H1 (cell line): ENCODE results near the gene GALNT17. TPM values are rescaled to one million over a fixed set of nuclear protein-coding genes. Genes with fewer than 3 reads are reported as not detected.

ENCODE experiments used
- CTCF ChIA-PET: fragments of 300-600 bp; sonication (Branson Sonifier 250); formaldehyde crosslinking; loops from one replicate; lab custom pipeline; 2021; ENCODE audit not compliant: partially characterized antibody; lab: Charles Lee
- POLR2A ChIA-PET: fragments of 300-600 bp; sonication (Branson Sonifier 250); formaldehyde crosslinking; loops from one replicate; lab custom pipeline; 2021; ENCODE audit warnings: inconsistent platforms; ENCODE audit not compliant: partially characterized antibody; lab: Charles Lee
- DNase-seq, 2 experiments: peaks; one replicate each; pipeline versions ENCODE4 v3.0.0 to v3.0.0-alpha.2; 2010 to 2022; ENCODE audit warnings: low spot score in 2 of 2, low read depth in 1 of 2, mixed read lengths in 1 of 2
- FAIRE-seq: peaks from 2 replicates; lab custom pipeline; 2011; peaks lifted over from hg19 to GRCh38; lab: Jason Lieb, UNC
- H2AFZ ChIP-seq: 2 replicates; pipeline ENCODE4 v1.8.1; 2012; ENCODE audit warnings: low read length, inconsistent platforms
- H2AK5ac ChIP-seq: 2 replicates; pipeline ENCODE4 v1.6.1; 2013; ENCODE audit warnings: low read depth, low read length
- H2BK120ac ChIP-seq: replicated peaks from 2 replicates; pipeline ENCODE3; 2013; ENCODE audit warnings: low read depth, low read length, inconsistent platforms
- H2BK12ac ChIP-seq: 2 replicates; pipeline ENCODE4 v1.6.1; 2013; ENCODE audit warnings: low read depth, low read length
- H2BK15ac ChIP-seq: 2 replicates; pipeline ENCODE4 v1.6.1; 2013; ENCODE audit warnings: low read length
- H2BK20ac ChIP-seq: 2 replicates; pipeline ENCODE4 v1.6.1; 2013; ENCODE audit warnings: low read length
- H2BK5ac ChIP-seq: 2 replicates; pipeline ENCODE4 v1.6.1; 2013; ENCODE audit warnings: low read depth, low read length
- H3K14ac ChIP-seq: 2 replicates; pipeline ENCODE4 v1.6.1; 2013; ENCODE audit warnings: inconsistent platforms; ENCODE audit not compliant: insufficient read length
- H3K18ac ChIP-seq: 2 replicates; pipeline ENCODE4 v1.6.1; 2013; ENCODE audit warnings: low read length; ENCODE audit errors: extremely low read depth
- H3K23ac ChIP-seq: 2 replicates; pipeline ENCODE4 v1.6.1; 2013; ENCODE audit warnings: inconsistent platforms; ENCODE audit not compliant: insufficient read length
- H3K23me2 ChIP-seq: 2 replicates; pipeline ENCODE4 v1.6.1; 2013; ENCODE audit warnings: low read depth, low read length
- H3K27ac ChIP-seq: 2 replicates; pipeline ENCODE4 v1.6.1; 2011; ENCODE audit warnings: low read depth, low read length, inconsistent platforms
- H3K27me3 ChIP-seq, 4 experiments: replicated peaks in 1 of 4; 1 replicate in 1 of 4; 2 replicates in 3 of 4; pipeline versions ENCODE4 v1.6.1 to v1.8.1; 2011 to 2013; ENCODE audit warnings: low read length in 3 of 4, mild to moderate bottlenecking in 3 of 4, inconsistent platforms in 2 of 4, mixed read lengths in 2 of 4, moderate library complexity in 1 of 4; ENCODE audit not compliant: control insufficient read depth in 3 of 4, insufficient read depth in 3 of 4; ENCODE audit errors: extremely low read depth in 1 of 4
- H3K36me3 ChIP-seq, 4 experiments: 2 replicates each; pipeline versions ENCODE4 v1.6.1 to v1.8.1; 2011 to 2013; ENCODE audit warnings: mild to moderate bottlenecking in 4 of 4, low read length in 3 of 4, moderate library complexity in 2 of 4, control low read depth in 1 of 4, inconsistent platforms in 1 of 4; ENCODE audit not compliant: insufficient read depth in 4 of 4, control insufficient read depth in 2 of 4
- H3K4ac ChIP-seq: replicated peaks from 2 replicates; pipeline ENCODE3; 2013; ENCODE audit warnings: low read length, low read depth, mixed read lengths, inconsistent platforms; ENCODE audit not compliant: insufficient read length
- H3K4me1 ChIP-seq, 4 experiments: replicated peaks in 1 of 4; 1 replicate in 1 of 4; 2 replicates in 3 of 4; pipeline versions ENCODE4 v1.6.1 to v1.8.1; 2011 to 2013; ENCODE audit warnings: low read length in 3 of 4, inconsistent platforms in 2 of 4, mixed read lengths in 1 of 4; ENCODE audit not compliant: insufficient read depth in 4 of 4, control insufficient read depth in 3 of 4
- H3K4me2 ChIP-seq, 2 experiments: 2 replicates each; pipeline versions ENCODE4 v1.6.1 to v1.8.1; 2011 to 2013; ENCODE audit warnings: low read depth in 2 of 2, low read length in 2 of 2, control low read depth in 1 of 2, inconsistent platforms in 1 of 2, mild to moderate bottlenecking in 1 of 2; ENCODE audit not compliant: insufficient read depth in 1 of 2
- H3K4me3 ChIP-seq, 4 experiments: fragments of 200-600, 300-600 bp in 1 of 4; sonication (generic), shearing (Covaris generic), sonication (Bioruptor Twin) in 1 of 4; 2 replicates each; pipeline versions ENCODE4 v1.5.1 to v1.8.1; 2011 to 2016; ENCODE audit warnings: low read length in 4 of 4, low read depth in 3 of 4, control low read depth in 2 of 4, inconsistent platforms in 2 of 4, mild to moderate bottlenecking in 2 of 4, mixed read lengths in 1 of 4, moderate library complexity in 1 of 4; ENCODE audit not compliant: insufficient read depth in 2 of 4; ENCODE audit errors: extremely low read depth in 1 of 4
- H3K56ac ChIP-seq: replicated peaks from 2 replicates; pipeline ENCODE3; 2013; ENCODE audit warnings: low read depth, mild to moderate bottlenecking, mixed read lengths, low read length, inconsistent platforms; ENCODE audit not compliant: insufficient read length
- H3K79me1 ChIP-seq: 2 replicates; pipeline ENCODE4 v1.6.1; 2013; ENCODE audit warnings: low read depth, low read length, control low read depth
- H3K79me2 ChIP-seq, 2 experiments: 2 replicates each; pipeline versions ENCODE4 v1.6.1 to v1.8.1; 2012 to 2013; ENCODE audit warnings: low read length in 2 of 2, mild to moderate bottlenecking in 2 of 2, inconsistent platforms in 1 of 2; ENCODE audit not compliant: insufficient read depth in 2 of 2, control insufficient read depth in 1 of 2
- H3K9ac ChIP-seq, 4 experiments: replicated peaks in 1 of 4; 1 replicate in 1 of 4; 2 replicates in 3 of 4; pipeline versions ENCODE4 v1.6.1 to v1.8.1; 2011 to 2013; ENCODE audit warnings: low read depth in 3 of 4, low read length in 3 of 4, control low read depth in 2 of 4, mild to moderate bottlenecking in 2 of 4, moderate library complexity in 2 of 4, inconsistent platforms in 1 of 4; ENCODE audit errors: extremely low read depth in 1 of 4
- H3K9me3 ChIP-seq, 2 experiments: 2 replicates each; pipeline versions ENCODE4 v1.6.1 to v1.8.1; 2012 to 2013; ENCODE audit warnings: mild to moderate bottlenecking in 2 of 2, moderate library complexity in 2 of 2, control low read depth in 1 of 2, inconsistent platforms in 1 of 2, low read depth in 1 of 2, low read length in 1 of 2, mixed read lengths in 1 of 2; ENCODE audit not compliant: insufficient read depth in 2 of 2
- H4K20me1 ChIP-seq, 2 experiments: replicated peaks in 1 of 2; 2 replicates each; pipeline versions ENCODE3 to v1.8.1; 2011 to 2013; ENCODE audit warnings: inconsistent platforms in 2 of 2, low read length in 2 of 2, mild to moderate bottlenecking in 1 of 2; ENCODE audit not compliant: insufficient read depth in 2 of 2, control insufficient read depth in 1 of 2
- H4K5ac ChIP-seq: 2 replicates; pipeline ENCODE4 v1.6.1; 2013; ENCODE audit warnings: low read length, low read depth, mixed read lengths, inconsistent platforms; ENCODE audit not compliant: insufficient read length
- H4K8ac ChIP-seq: 2 replicates; pipeline ENCODE4 v1.8.0; 2013; ENCODE audit warnings: mild to moderate bottlenecking, moderate library complexity, low read length, inconsistent platforms; ENCODE audit not compliant: insufficient read depth; ENCODE audit errors: extremely low read depth
- H4K91ac ChIP-seq: replicated peaks from 2 replicates; pipeline ENCODE3; 2013; ENCODE audit warnings: low read length, mixed read lengths, inconsistent platforms; ENCODE audit not compliant: insufficient read length
- KDM4A ChIP-seq: IDR thresholded peaks from one replicate; pipeline ENCODE4 v1.7.1; 2012; ENCODE audit warnings: low read depth, mild to moderate bottlenecking, moderate library complexity, low read length, inconsistent platforms; ENCODE audit not compliant: severe bottlenecking
- SIX5 ChIP-seq: IDR thresholded peaks from 2 replicates; pipeline ENCODE4 v1.6.1; 2011; ENCODE audit warnings: mild to moderate bottlenecking, low read depth, low read length
- WGBS, 2 experiments: shearing (Covaris generic) in 1 of 2; methylation state at CpG; one replicate each; pipeline versions ENCODE4 v1.1.6 to v1.1.7; 2013 to 2015; ENCODE audit warnings: low lambda C conversion rate in 2 of 2, mixed read lengths in 2 of 2, inconsistent platforms in 1 of 2, low coverage in 1 of 2, missing lambda C conversion rate in 1 of 2; ENCODE audit not compliant: insufficient replicate concordance in 2 of 2, insufficient coverage in 1 of 2, insufficient read length in 1 of 2; ENCODE audit errors: extremely low coverage in 1 of 2, missing lambda C conversion rate in 1 of 2; 5-methylcytosine and 5-hydroxymethylcytosine counted together
- polyA plus RNA-seq, 7 experiments: library from polyadenylated mRNA; depleted of rRNA in 3 of 7; stranded (reverse) in 5 of 7; unstranded in 2 of 7; fragments of >200 nt in 5 of 7; fragments of 200-250 nt in 2 of 7; gene quantifications; 1 replicate in 5 of 7; 2 replicates in 1 of 7; 4 replicates in 1 of 7; pipeline versions ENCODE4 v1.2.1 to v1.2.3, GENCODE V29; 2011 to 2013; ENCODE audit warnings: missing spikeins in 2 of 7, mixed read lengths in 2 of 7
- total RNA-seq: library from RNA; stranded (reverse); fragmentation: NEBNext Ultra II Directional; extraction: Animal tissue kit (Norgen Biotek cat#: 25700); gene quantifications from 2 replicates; pipeline ENCODE4 v1.2.1, GENCODE V29; 2021
- TF ChIP-seq, protein P1 (sequence below): IDR thresholded peaks from 2 replicates; pipeline ENCODE4 v1.6.1; 2011; ENCODE audit warnings: low read depth, mild to moderate bottlenecking, low read length; ENCODE audit not compliant: insufficient read depth

The GALNT17 gene
- total and polyA plus RNA-seq, 2 of the 8 experiments (the other 6 are each of a cell fraction or from before 2014, with no cell fraction given), result 37.7 to 47.0 TPM

DNA sequence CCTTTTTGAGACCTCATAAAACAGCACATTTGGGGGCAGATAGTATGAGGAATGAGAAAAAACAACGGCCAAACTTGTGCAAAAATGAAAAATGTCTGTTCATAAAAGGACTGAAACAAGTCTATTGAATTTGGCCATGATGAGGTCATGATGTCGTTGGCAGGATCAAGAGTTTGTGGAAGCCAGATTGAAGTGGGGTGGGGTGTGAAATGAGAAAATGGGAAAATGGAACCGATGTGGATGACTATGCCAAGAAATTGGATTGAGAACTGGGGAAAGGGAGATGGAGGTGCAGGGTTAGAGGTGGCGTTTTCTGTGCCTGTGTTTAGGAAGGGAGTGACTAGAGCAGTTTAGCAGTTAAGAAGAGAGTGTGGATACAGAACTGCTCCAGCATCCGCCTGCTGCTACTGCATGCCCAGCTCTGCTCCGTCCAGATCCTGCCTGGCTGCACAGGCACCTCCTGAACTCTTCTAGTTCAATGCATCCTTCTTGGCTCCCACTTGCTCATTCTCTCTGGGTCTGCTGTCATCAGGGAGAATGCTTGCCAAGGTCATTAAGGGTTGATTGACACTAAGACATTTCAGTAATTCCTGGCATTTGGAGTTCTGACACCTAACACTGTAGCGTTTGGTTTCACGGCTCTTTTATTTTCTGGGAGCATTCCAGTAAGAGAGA, 111.9 kb downstream of the GALNT17 start:
- H3K4me3 ChIP-seq, result no peak overlapping the region
- no peak overlapping the region for H2BK120ac ChIP-seq
- no peak overlapping the region for H4K8ac ChIP-seq
- peaks cover 2% of the 10 kb centered on the region; the same call in 1 of the 2 replicates for H3K79me1 ChIP-seq
- H4K5ac ChIP-seq, result no peak overlapping the region
- H3K23ac ChIP-seq, result no peak overlapping the region
- H2BK5ac ChIP-seq, result no peak overlapping the region
- ChIA-PET POLR2A (no interaction called here), CTCF (no interaction called here)
- H3K79me2 ChIP-seq, result peaks cover 4 to 91% of the 10 kb centered on the region in 2 experiments; a peak in 3 of 4 replicates
- H2BK20ac ChIP-seq, result no peak overlapping the region
- no peak overlapping the region for H4K91ac ChIP-seq
- H3K27ac ChIP-seq, result no peak overlapping the region
- H2BK12ac ChIP-seq, result no peak overlapping the region
- H3K14ac ChIP-seq, result no peak overlapping the region
- WGBS, 2 experiments, result 83% methylated on average over 8 of the region's 8 CpGs; no CpG with 5 or more reads in 1 of the 2 experiments
- H3K27me3 ChIP-seq, result no peaks in the 10 kb centered on the region
- FAIRE-seq (no peak), DNase-seq (no peak)
- no peak overlapping the region for H2AK5ac ChIP-seq
- no peak overlapping the region for H3K56ac ChIP-seq
- no peaks in the 10 kb centered on the region for H4K20me1 ChIP-seq
- no peak overlapping the region for H3K4ac ChIP-seq
- H2AFZ ChIP-seq, result no peak overlapping the region
- H3K9me3 ChIP-seq, result no peaks in the 10 kb centered on the region
- no peaks in the 10 kb centered on the region for H3K36me3 ChIP-seq
- TF ChIP-seq SIX5 (no peak), KDM4A (no peak)
- TF ChIP-seq, protein P1, sequence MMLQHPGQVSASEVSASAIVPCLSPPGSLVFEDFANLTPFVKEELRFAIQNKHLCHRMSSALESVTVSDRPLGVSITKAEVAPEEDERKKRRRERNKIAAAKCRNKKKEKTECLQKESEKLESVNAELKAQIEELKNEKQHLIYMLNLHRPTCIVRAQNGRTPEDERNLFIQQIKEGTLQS, result no peak
- no peaks in the 10 kb centered on the region for H3K23me2 ChIP-seq
- no peak overlapping the region for H2BK15ac ChIP-seq
- H3K9ac ChIP-seq, result no peak overlapping the region
- H3K4me2 ChIP-seq, result no peak overlapping the region
- no peak overlapping the region for H3K18ac ChIP-seq
- peaks cover 3 to 10% (median 5%) of the 10 kb centered on the region in 4 experiments; a peak in 4 of 7 replicates for H3K4me1 ChIP-seq
